ENCODE results near the gene CRTC2. TPM values are rescaled to one million over a fixed set of nuclear protein-coding genes. Genes with fewer than 3 reads are reported as not detected.

CRTC2 gene
- total and polyA plus RNA-seq, 9 of the 15 experiments (the other 6 are each of a cell fraction or from before 2014, with no cell fraction given), result 2.7 to 26.4 (median 10.2) TPM

DNA sequence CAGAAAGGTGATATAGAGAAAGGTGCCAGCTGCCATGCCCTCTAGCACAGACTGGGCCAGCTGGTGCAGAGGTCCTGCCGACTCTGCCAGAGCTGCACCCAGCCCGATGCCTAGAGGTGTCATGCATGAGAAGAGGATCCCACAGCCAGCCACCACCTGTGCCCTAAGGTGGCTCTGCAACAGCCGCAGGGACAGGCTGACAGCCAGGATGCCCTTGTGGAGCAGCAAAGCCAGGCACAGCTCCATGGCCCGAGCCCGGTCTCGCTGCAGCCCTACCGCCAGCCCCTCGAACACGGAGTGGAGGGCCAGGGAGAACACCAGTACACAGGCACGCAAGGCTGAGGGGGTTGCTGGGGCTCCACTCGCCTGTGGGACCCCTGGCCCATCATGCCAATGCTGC lies 1.8 kb upstream of the CRTC2 start (continued):
- TF ChIP-seq, protein P1, sequence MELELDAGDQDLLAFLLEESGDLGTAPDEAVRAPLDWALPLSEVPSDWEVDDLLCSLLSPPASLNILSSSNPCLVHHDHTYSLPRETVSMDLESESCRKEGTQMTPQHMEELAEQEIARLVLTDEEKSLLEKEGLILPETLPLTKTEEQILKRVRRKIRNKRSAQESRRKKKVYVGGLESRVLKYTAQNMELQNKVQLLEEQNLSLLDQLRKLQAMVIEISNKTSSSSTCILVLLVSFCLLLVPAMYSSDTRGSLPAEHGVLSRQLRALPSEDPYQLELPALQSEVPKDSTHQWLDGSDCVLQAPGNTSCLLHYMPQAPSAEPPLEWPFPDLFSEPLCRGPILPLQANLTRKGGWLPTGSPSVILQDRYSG (tag; conservative IDR thresholded peaks at IDR 0.05; ENCODE audit: low read depth), result no peak
- TF ChIP-seq POLR2G (IDR thresholded peaks at IDR 0.05; ENCODE audit: low read depth, low read length) (0 out of 2 replicates have a peak, but pooled peaks have one; percentile 21), CHD2 (IDR thresholded peaks at IDR 0.05; ENCODE audit: low read depth, low read length) (no peak)

DNA sequence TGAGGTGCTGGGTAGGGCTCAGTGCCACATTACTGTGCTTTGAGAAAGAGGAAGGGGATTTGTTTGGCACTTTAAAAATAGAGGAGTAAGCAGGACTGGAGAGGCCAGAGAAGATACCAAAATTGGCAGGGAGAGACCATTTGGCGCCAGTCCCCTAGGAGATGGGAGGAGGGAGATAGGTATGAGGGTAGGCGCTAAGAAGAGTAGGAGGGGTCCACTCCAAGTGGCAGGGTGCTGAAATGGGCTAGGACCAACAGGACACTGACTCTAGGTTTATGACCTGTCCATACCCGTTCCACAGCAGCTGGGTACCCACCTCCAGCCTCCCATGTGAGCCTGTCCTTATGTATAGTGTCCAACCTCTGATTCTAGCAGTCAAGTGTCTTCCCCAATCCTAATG lies 1.0 kb upstream of the CRTC2 start:
- no peaks in the 10 kb centered on the region for H3K27me3 ChIP-seq (ENCODE audit: control insufficient read depth in 2 of 2, insufficient read depth in 2 of 2, low read length in 2 of 2)
- ATAC-seq (no peak), FAIRE-seq (no peak), DNase-seq (ENCODE audit: extremely low read depth in 1 of 4, low spot score in 3 of 4) (no peak)
- intact Hi-C loops (cut with micrococcal nuclease), result no loop called here
- H3K4me1 ChIP-seq (replicated peaks in 1 of 2; ENCODE audit: control insufficient read depth in 2 of 2, insufficient read depth in 2 of 2, low read length in 2 of 2), result peaks cover 30 to 33% of the 10 kb centered on the region in 2 experiments
- H3K4me2 ChIP-seq (ENCODE audit: insufficient read depth, low read length), result no peak overlapping the region
- peaks cover 32% of the 10 kb centered on the region; the same call in 2 of the 3 replicates for H3K36me3 ChIP-seq (ENCODE audit: control insufficient read depth, insufficient read depth, low read length)
- no peak overlapping the region for H3K9ac ChIP-seq (ENCODE audit: insufficient read depth in 1 of 2, low read depth in 2 of 2, low read length in 2 of 2)
- no peak overlapping the region for H2AFZ ChIP-seq (ENCODE audit: low read depth, low read length)
- no peaks in the 10 kb centered on the region for H3K9me1 ChIP-seq (ENCODE audit: control insufficient read depth, insufficient read depth, low read length)
- peaks cover 9% of the 10 kb centered on the region; the same call in 1 of the 2 replicates for H4K20me1 ChIP-seq (replicated peaks; ENCODE audit: control insufficient read depth, insufficient read depth, low read length)
- H3K27ac ChIP-seq (ENCODE audit: extremely low read depth, low read depth, low read length), result peak overlapping the region; percentile 55; the same call in 2 of the 3 replicates
- 77% methylated on average over 3 of the region's 3 CpGs for WGBS (ENCODE audit: insufficient coverage, low coverage, missing lambda C conversion rate)
- POLR2A ChIA-PET, result interaction anchor here (1.1 to 4.9 kb wide), 7 partner anchors 8 to 36 kb away, joined by 3 to 39 read pairs (median 12); partner anchors contain the start of genes CREB3L4, DENND4B, GATAD2B and RPS27
- in situ Hi-C loops (cut with MboI), result no loop called here
- CTCF ChIA-PET (ENCODE audit: low intra/inter-chr PET ratio), result no interaction called here
- H3K4me3 ChIP-seq, result no peak overlapping the region
- TF ChIP-seq, protein P2, sequence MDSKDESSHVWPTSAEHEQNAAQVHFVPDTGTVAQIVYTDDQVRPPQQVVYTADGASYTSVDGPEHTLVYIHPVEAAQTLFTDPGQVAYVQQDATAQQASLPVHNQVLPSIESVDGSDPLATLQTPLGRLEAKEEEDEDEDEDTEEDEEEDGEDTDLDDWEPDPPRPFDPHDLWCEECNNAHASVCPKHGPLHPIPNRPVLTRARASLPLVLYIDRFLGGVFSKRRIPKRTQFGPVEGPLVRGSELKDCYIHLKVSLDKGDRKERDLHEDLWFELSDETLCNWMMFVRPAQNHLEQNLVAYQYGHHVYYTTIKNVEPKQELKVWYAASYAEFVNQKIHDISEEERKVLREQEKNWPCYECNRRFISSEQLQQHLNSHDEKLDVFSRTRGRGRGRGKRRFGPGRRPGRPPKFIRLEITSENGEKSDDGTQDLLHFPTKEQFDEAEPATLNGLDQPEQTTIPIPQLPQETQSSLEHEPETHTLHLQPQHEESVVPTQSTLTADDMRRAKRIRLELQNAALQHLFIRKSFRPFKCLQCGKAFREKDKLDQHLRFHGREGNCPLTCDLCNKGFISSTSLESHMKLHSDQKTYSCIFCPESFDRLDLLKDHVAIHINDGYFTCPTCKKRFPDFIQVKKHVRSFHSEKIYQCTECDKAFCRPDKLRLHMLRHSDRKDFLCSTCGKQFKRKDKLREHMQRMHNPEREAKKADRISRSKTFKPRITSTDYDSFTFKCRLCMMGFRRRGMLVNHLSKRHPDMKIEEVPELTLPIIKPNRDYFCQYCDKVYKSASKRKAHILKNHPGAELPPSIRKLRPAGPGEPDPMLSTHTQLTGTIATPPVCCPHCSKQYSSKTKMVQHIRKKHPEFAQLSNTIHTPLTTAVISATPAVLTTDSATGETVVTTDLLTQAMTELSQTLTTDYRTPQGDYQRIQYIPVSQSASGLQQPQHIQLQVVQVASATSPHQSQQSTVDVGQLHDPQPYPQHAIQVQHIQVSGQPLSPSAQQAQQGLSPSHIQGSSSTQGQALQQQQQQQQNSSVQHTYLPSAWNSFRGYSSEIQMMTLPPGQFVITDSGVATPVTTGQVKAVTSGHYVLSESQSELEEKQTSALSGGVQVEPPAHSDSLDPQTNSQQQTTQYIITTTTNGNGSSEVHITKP (IDR thresholded peaks at IDR 0.05; ENCODE audit: partially characterized antibody), result peak; percentile 89
- no peak for TF ChIP-seq CTBP1 (IDR thresholded peaks at IDR 0.05; ENCODE audit: borderline replicate concordance)
- TF ChIP-seq, protein P3, sequence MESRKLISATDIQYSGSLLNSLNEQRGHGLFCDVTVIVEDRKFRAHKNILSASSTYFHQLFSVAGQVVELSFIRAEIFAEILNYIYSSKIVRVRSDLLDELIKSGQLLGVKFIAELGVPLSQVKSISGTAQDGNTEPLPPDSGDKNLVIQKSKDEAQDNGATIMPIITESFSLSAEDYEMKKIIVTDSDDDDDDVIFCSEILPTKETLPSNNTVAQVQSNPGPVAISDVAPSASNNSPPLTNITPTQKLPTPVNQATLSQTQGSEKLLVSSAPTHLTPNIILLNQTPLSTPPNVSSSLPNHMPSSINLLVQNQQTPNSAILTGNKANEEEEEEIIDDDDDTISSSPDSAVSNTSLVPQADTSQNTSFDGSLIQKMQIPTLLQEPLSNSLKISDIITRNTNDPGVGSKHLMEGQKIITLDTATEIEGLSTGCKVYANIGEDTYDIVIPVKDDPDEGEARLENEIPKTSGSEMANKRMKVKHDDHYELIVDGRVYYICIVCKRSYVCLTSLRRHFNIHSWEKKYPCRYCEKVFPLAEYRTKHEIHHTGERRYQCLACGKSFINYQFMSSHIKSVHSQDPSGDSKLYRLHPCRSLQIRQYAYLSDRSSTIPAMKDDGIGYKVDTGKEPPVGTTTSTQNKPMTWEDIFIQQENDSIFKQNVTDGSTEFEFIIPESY (CRISPR knock-in tag; IDR thresholded peaks at IDR 0.05), result peak; percentile 65; the same call in 1 of the 2 replicates
- BruUV-seq (replicated peaks), result no TSS peak
- H3K79me2 ChIP-seq (ENCODE audit: control insufficient read depth, insufficient read depth, low read length), result peaks cover 70% of the 10 kb centered on the region
- H3K9me3 ChIP-seq (replicated peaks; ENCODE audit: control insufficient read depth, insufficient read depth, low read depth, low read length), result no peaks in the 10 kb centered on the region

All from K562 (cell line).